ENCODE results near the gene GTF3C6.
"Not testable (repeated sequence)": the region's sequence is repeated elsewhere in the genome, so short reads cannot be mapped to it uniquely, and the experiment has no call there.

Gene GTF3C6

GRCh38 chr6:111002350-111002749 is 43.8 kb downstream of the GTF3C6 start:
- Mint-ChIP-seq H3K27ac (no peak overlapping the region), H3K36me3 (peaks cover 35 to 50% of the 10 kb centered on the region in 2 donors), H3K4me3 (no peak overlapping the region), H3K9me3 (no peaks in the 10 kb centered on the region), H3K4me1 (no peaks in the 10 kb centered on the region), H3K27me3 (no peaks in the 10 kb centered on the region)
- ATAC-seq (replicated peaks) = no peak
- no peak for DNase-seq

- Mint-ChIP-seq H3K27me3 (no peaks in the 10 kb centered on the region), H3K9me3 (no peaks in the 10 kb centered on the region), H3K27ac (peak overlapping the region; percentile 62), H3K4me3 (no peak overlapping the region), H3K4me1 (peaks cover 4 to 7% of the 10 kb centered on the region in 2 donors), H3K36me3 (peaks cover 40 to 41% of the 10 kb centered on the region in 2 donors)
- DNase-seq (no peak), ATAC-seq (replicated peaks) (peak; percentile 76 to 80)
Observed at GRCh38 chr6:111011360-111012142, 53.0 kb downstream of the GTF3C6 start.

- Mint-ChIP-seq H3K4me1 (peaks cover 4 to 7% of the 10 kb centered on the region in 2 donors), H3K27ac (no peak overlapping the region), H3K36me3 (peaks cover 41 to 43% of the 10 kb centered on the region in 2 donors), H3K27me3 (no peaks in the 10 kb centered on the region), H3K9me3 (no peaks in the 10 kb centered on the region), H3K4me3 (no peak overlapping the region)
- ATAC-seq (replicated peaks) (no peak), DNase-seq (no peak)
Observed at GRCh38 chr6:111012143-111012452, 53.6 kb downstream of the GTF3C6 start.

- not testable (repeated sequence) for ATAC-seq (replicated peaks); H3K9me3 Mint-ChIP-seq; H3K4me3 Mint-ChIP-seq; DNase-seq; H3K27me3 Mint-ChIP-seq; H3K4me1 Mint-ChIP-seq; H3K27ac Mint-ChIP-seq
- H3K36me3 Mint-ChIP-seq = peaks cover 41 to 46% of the 10 kb centered on the region in 2 donors
Observed at GRCh38 chr6:111012520-111012919, 54.0 kb downstream of the GTF3C6 start.

- ATAC-seq (replicated peaks) (no peak), DNase-seq (no peak)
- H3K27ac Mint-ChIP-seq = no peak overlapping the region
- H3K27me3 Mint-ChIP-seq = no peaks in the 10 kb centered on the region
- no peaks in the 10 kb centered on the region for H3K9me3 Mint-ChIP-seq
- peaks cover 4 to 7% of the 10 kb centered on the region in 2 donors for H3K4me1 Mint-ChIP-seq
- peaks cover 38 to 45% of the 10 kb centered on the region in 2 donors for H3K36me3 Mint-ChIP-seq
- no peak overlapping the region for H3K4me3 Mint-ChIP-seq
Observed at GRCh38 chr6:111013144-111013915, 54.8 kb downstream of the GTF3C6 start.

- Mint-ChIP-seq H3K27me3 (no peaks in the 10 kb centered on the region), H3K4me3 (no peak overlapping the region), H3K9me3 (no peaks in the 10 kb centered on the region), H3K27ac (no peak overlapping the region), H3K4me1 (peaks cover 4 to 7% of the 10 kb centered on the region in 2 donors), H3K36me3 (peaks cover 40 to 41% of the 10 kb centered on the region in 2 donors)
- ATAC-seq (replicated peaks) (no peak), DNase-seq (no peak)
Observed at GRCh38 chr6:111015389-111016124, 57.1 kb downstream of the GTF3C6 start.

GRCh38 chr6:111017241-111017640 is 58.7 kb downstream of the GTF3C6 start:
- H3K4me1 Mint-ChIP-seq; H3K4me3 Mint-ChIP-seq; ATAC-seq (replicated peaks); H3K9me3 Mint-ChIP-seq; DNase-seq; H3K27me3 Mint-ChIP-seq; H3K27ac Mint-ChIP-seq: not testable (repeated sequence)
- H3K36me3 Mint-ChIP-seq = peaks cover 36 to 40% of the 10 kb centered on the region in 2 donors

Measured in stimulated activated naive B cell treated with anti-CD40 and anti-IgM and Interleukin-4, amounts not matched to agents 10 μg/mL and 1 μg/mL and 100 μg/mL, for 72 hours (primary cell).